ENCODE measurements around the gene LORICRIN. TPM values are rescaled to one million over a fixed set of nuclear protein-coding genes. Genes with fewer than 3 reads are reported as not detected.
A peak's percentile ranks its signal among the peaks of the same experiment; 100 is the strongest.

LORICRIN gene
- total and polyA plus RNA-seq, 4 donors: not detected

GRCh38 chr1:153248176-153248879 is 11.2 kb upstream of the LORICRIN start:
- H3K9me3 ChIP-seq (ENCODE audit: control insufficient read depth in 4 of 4, low read length in 3 of 4): no peaks in the 10 kb centered on the region
- DNase-seq (ENCODE audit: low spot score): peak; percentile 14
- WGBS: 54% methylated on average over 5 of the region's 5 CpGs

More at GRCh38 chr1:153248176-153248879, 11.2 kb upstream of the LORICRIN start:
- Histone ChIP-seq H3K9ac (ENCODE audit: low read depth in 1 of 2, low read length in 2 of 2) (no peak overlapping the region), H3K27me3 (ENCODE audit: control insufficient read depth in 4 of 4, insufficient read depth in 4 of 4, low read length in 3 of 4) (peaks cover 0 to 7% (median 0%) of the 10 kb centered on the region in 4 donors), H3K36me3 (ENCODE audit: control insufficient read depth in 4 of 4, insufficient read depth in 3 of 4, low read depth in 1 of 4, low read length in 3 of 4) (no peaks in the 10 kb centered on the region), H3K27ac (ENCODE audit: low read depth in 1 of 2, low read length in 2 of 2) (no peak overlapping the region), H3K4me1 (ENCODE audit: control insufficient read depth in 4 of 4, insufficient read depth in 4 of 4, low read length in 3 of 4) (no peaks in the 10 kb centered on the region), H3K4me3 (ENCODE audit: low read depth in 1 of 3, low read length in 3 of 3) (no peak overlapping the region)
- TF ChIP-seq FOXA2 (IDR thresholded peaks at IDR 0.05): no peak
- no peak for TF ChIP-seq HNF4A (conservative IDR thresholded peaks at IDR 0.05)
- no peak for TF ChIP-seq TAF1 (conservative IDR thresholded peaks at IDR 0.05)
- no peak for TF ChIP-seq SP1 (IDR thresholded peaks at IDR 0.05)
- no peak for TF ChIP-seq GABPA (IDR thresholded peaks at IDR 0.05 in 1 of 2, conservative IDR thresholded peaks at IDR 0.05 in 1 of 2)
- no peak for TF ChIP-seq EGR1 (IDR thresholded peaks at IDR 0.05; ENCODE audit: low read depth in 2 of 2)
- TF ChIP-seq NR2F2 (IDR thresholded peaks at IDR 0.05): no peak
- TF ChIP-seq JUND (IDR thresholded peaks at IDR 0.05): no peak
- no peak for TF ChIP-seq MAX (IDR thresholded peaks at IDR 0.05)
- no peak for TF ChIP-seq YY1 (IDR thresholded peaks at IDR 0.05)
- no peak for TF ChIP-seq ATF3 (IDR thresholded peaks at IDR 0.05)
- TF ChIP-seq RAD21 (IDR thresholded peaks at IDR 0.05): no peak
- TF ChIP-seq REST (IDR thresholded peaks at IDR 0.05): no peak
- TF ChIP-seq CTCF (IDR thresholded peaks at IDR 0.05; ENCODE audit: low read depth, low read length, missing input control): no peak
- no peak for TF ChIP-seq HNF4G (IDR thresholded peaks at IDR 0.05)
